GM21360 (cell line): ENCODE results near the gene TOP1.

Source experiments
- ATAC-seq: cut with Tn5 transposase; IDR thresholded peaks from one replicate; pipeline ENCODE4 v1.9.1; 2021; ENCODE audit warnings: mild to moderate bottlenecking, moderate library complexity; ENCODE audit not compliant: unreplicated experiment

Gene TOP1

GRCh38 chr20:41054070-41054846 is 25.6 kb downstream of the TOP1 start:
- ATAC-seq = no peak

GRCh38 chr20:41054847-41055230 is 26.2 kb downstream of the TOP1 start:
- no peak for ATAC-seq

GRCh38 chr20:41055679-41056078 is 27.1 kb downstream of the TOP1 start:
- ATAC-seq = no peak

- no peak for ATAC-seq
Observed at GRCh38 chr20:41057999-41058673, 29.5 kb downstream of the TOP1 start.

GRCh38 chr20:41058674-41059635 is 30.3 kb downstream of the TOP1 start:
- no peak for ATAC-seq

GRCh38 chr20:41061155-41061554 is 32.5 kb downstream of the TOP1 start:
- no peak for ATAC-seq

- ATAC-seq = no peak
Observed at GRCh38 chr20:41063442-41063841, 34.8 kb downstream of the TOP1 start.

- peak; percentile 80 for ATAC-seq
Observed at GRCh38 chr20:41064377-41064776, 35.8 kb downstream of the TOP1 start.

- ATAC-seq = no peak
Observed at GRCh38 chr20:41065716-41066115, 37.1 kb downstream of the TOP1 start.

- ATAC-seq = no peak
Observed at GRCh38 chr20:41068806-41069205, 40.2 kb downstream of the TOP1 start.

GRCh38 chr20:41072190-41072863 is 43.7 kb downstream of the TOP1 start:
- no peak for ATAC-seq

GRCh38 chr20:41072915-41073314 is 44.3 kb downstream of the TOP1 start:
- no peak for ATAC-seq

GRCh38 chr20:41074441-41074840 is 45.8 kb downstream of the TOP1 start:
- ATAC-seq = no peak

- no peak for ATAC-seq
Observed at GRCh38 chr20:41076776-41077175, 48.2 kb downstream of the TOP1 start.

GRCh38 chr20:41078329-41078728 is 49.7 kb downstream of the TOP1 start:
- no peak for ATAC-seq

- ATAC-seq = no peak
Observed at GRCh38 chr20:41079066-41079465, 50.4 kb downstream of the TOP1 start.

GRCh38 chr20:41080866-41081265 is 52.2 kb downstream of the TOP1 start:
- ATAC-seq = no peak

- ATAC-seq = no peak
Observed at GRCh38 chr20:41081276-41081814, 52.7 kb downstream of the TOP1 start.

- ATAC-seq = no peak
Observed at GRCh38 chr20:41082306-41082705, 53.7 kb downstream of the TOP1 start.

GRCh38 chr20:41085606-41086005 is 57.0 kb downstream of the TOP1 start:
- ATAC-seq = no peak
